ENCODE data around the gene STK32B. TPM values are rescaled to one million over a fixed set of nuclear protein-coding genes. Genes with fewer than 3 reads are reported as not detected.

The STK32B gene
- total and polyA plus RNA-seq, 2 of the 4 experiments (the other 2 are of a cell fraction) = 5.5 to 6.3 TPM

- peak within 1 kb of the TSS; percentile 30 for H3K4me3 ChIP-seq (ENCODE audit: insufficient read depth, low read depth, low read length)
- POLR2A ChIA-PET (ENCODE audit: unreplicated experiment) = no interaction called here
- H4K5ac ChIP-seq (ENCODE audit: low read depth, low read length) = peak within 1 kb of the TSS; percentile 55; the same call in 1 of the 2 replicates
- no peak within 1 kb of the TSS for H3K56ac ChIP-seq (ENCODE audit: extremely low read depth, insufficient read depth, low read length)
- peak within 1 kb of the TSS; percentile 69; the same call in 1 of the 2 replicates for H2AK5ac ChIP-seq (ENCODE audit: low read depth, low read length)
- peaks cover 12% of the 10 kb centered on the region for H3K9me3 ChIP-seq (ENCODE audit: control insufficient read depth, insufficient read depth, low read length)
- no peak within 1 kb of the TSS; the same call in 1 of the 2 replicates for H4K91ac ChIP-seq (ENCODE audit: insufficient read depth, low read depth, low read length)
- no peak within 1 kb of the TSS for H3K14ac ChIP-seq (replicated peaks; ENCODE audit: low read depth, low read length)
- no peaks in the 10 kb centered on the region for H4K20me1 ChIP-seq (ENCODE audit: insufficient read depth, low read length)
- H3K23ac ChIP-seq (ENCODE audit: low read depth, low read length) = no peak within 1 kb of the TSS
- dilution Hi-C loops (cut with HindIII; ENCODE audit: low sequenced_read_pairs, unreplicated experiment) (no loop called here), in situ Hi-C loops (cut with MboI; ENCODE audit: low sequenced_read_pairs) (no loop called here), intact Hi-C loops (cut with micrococcal nuclease) (no loop called here)
- TF ChIP-seq, protein P1, sequence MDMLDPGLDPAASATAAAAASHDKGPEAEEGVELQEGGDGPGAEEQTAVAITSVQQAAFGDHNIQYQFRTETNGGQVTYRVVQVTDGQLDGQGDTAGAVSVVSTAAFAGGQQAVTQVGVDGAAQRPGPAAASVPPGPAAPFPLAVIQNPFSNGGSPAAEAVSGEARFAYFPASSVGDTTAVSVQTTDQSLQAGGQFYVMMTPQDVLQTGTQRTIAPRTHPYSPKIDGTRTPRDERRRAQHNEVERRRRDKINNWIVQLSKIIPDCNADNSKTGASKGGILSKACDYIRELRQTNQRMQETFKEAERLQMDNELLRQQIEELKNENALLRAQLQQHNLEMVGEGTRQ (IDR thresholded peaks at IDR 0.05; ENCODE audit: low read depth, low read length) = no peak
- TF ChIP-seq RFX5 (IDR thresholded peaks at IDR 0.05; ENCODE audit: low read depth, low read length) = no peak
- TF ChIP-seq CTCF (conservative IDR thresholded peaks at IDR 0.05; ENCODE audit: low read depth, low read length) = no peak
- TF ChIP-seq NFE2L2 (IDR thresholded peaks at IDR 0.05; ENCODE audit: low read depth, low read length) = no peak
- no peak within 1 kb of the TSS for H2AK9ac ChIP-seq (replicated peaks; ENCODE audit: low read depth, low read length, poor library complexity)
- peaks cover 2% of the 10 kb centered on the region; the same call in 1 of the 2 replicates for H3K4me1 ChIP-seq (ENCODE audit: control insufficient read depth, insufficient read depth, low read length)
- peak within 1 kb of the TSS; percentile 62 for H3K4ac ChIP-seq (ENCODE audit: low read depth, low read length)
- peak within 1 kb of the TSS; percentile 32; the same call in 1 of the 2 replicates for H2BK120ac ChIP-seq (ENCODE audit: low read depth, low read length)
- H3K9ac ChIP-seq (ENCODE audit: low read depth, low read length) = peak within 1 kb of the TSS; percentile 30; the same call in 1 of the 2 replicates
- H2BK15ac ChIP-seq (ENCODE audit: low read depth, low read length) = no peak within 1 kb of the TSS; the same call in 2 of the 3 replicates
- BruUV-seq (replicated peaks) = no TSS peak
- no peaks in the 10 kb centered on the region for H3K79me1 ChIP-seq (ENCODE audit: low read depth in 1 of 2, low read length in 2 of 2)
- H2AFZ ChIP-seq (replicated peaks; ENCODE audit: low read length, poor library complexity) = peak within 1 kb of the TSS; percentile 85
- no peaks in the 10 kb centered on the region for H3K9me1 ChIP-seq (ENCODE audit: insufficient read depth, low read length)
- H4K8ac ChIP-seq (ENCODE audit: low read depth in 2 of 2, low read length in 2 of 2) = peak within 1 kb of the TSS; percentile 47 to 89; a peak in 3 of 4 replicates
- 2% methylated on average over 13 of the region's 28 CpGs; no CpG with 5 or more reads in 1 of the 2 experiments for WGBS, 2 experiments (ENCODE audit: extremely low coverage in 2 of 2, insufficient read length in 1 of 2)
- peak within 1 kb of the TSS; percentile 66; the same call in 1 of the 2 replicates for H3K18ac ChIP-seq (ENCODE audit: low read depth, low read length)
- no peak within 1 kb of the TSS for H3K27ac ChIP-seq (ENCODE audit: insufficient read depth, low read length)
- no peaks in the 10 kb centered on the region for H3K36me3 ChIP-seq (ENCODE audit: control insufficient read depth, insufficient read depth, low read length)
- ATAC-seq (ENCODE audit: low read depth) (peak; percentile 87), DNase-seq (no peak)
- H3K4me2 ChIP-seq (ENCODE audit: low read depth, low read length) = peak within 1 kb of the TSS; percentile 55; the same call in 1 of the 2 replicates
- peaks cover 18% of the 10 kb centered on the region for H3K27me3 ChIP-seq (ENCODE audit: control insufficient read depth, insufficient read depth, low read length)
- H2BK20ac ChIP-seq (ENCODE audit: low read depth, low read length) = peak within 1 kb of the TSS; percentile 34; the same call in 1 of the 2 replicates
- H2BK5ac ChIP-seq (ENCODE audit: low read depth, low read length, poor library complexity, severe bottlenecking) = no peak within 1 kb of the TSS
- CTCF ChIA-PET = interaction anchor here (0.6 kb wide), 1 partner anchor 8 kb away, joined by 3 read pairs; no protein-coding TSS in a partner anchor
Measured at GRCh38 chr4:5019274-5019673, 32.0 kb upstream of the STK32B start, which contains the start of gene CYTL1. Gene CYTL1 (minus strand): TSS chr4:5019458. CDS start chr4:5019445, 13 bp downstream.
